ENCODE data around the gene U2AF2. TPM values are rescaled to one million over a fixed set of nuclear protein-coding genes. Genes with fewer than 3 reads are reported as not detected.

The U2AF2 gene
- total RNA-seq, 1 experiment from 2014 or later = 545 TPM

GRCh38 chr19:55697698-55698097, 42.9 kb downstream of the U2AF2 start:
- H3K27ac ChIP-seq (ENCODE audit: low read length) = no peak overlapping the region
- H3K9me3 ChIP-seq (ENCODE audit: control insufficient read depth, insufficient read depth, low read depth, low read length) = no peaks in the 10 kb centered on the region
- no peaks in the 10 kb centered on the region for H3K27me3 ChIP-seq (ENCODE audit: control insufficient read depth, insufficient read depth, low read length)
- DNase-seq (ENCODE audit: low read depth, low spot score) (no peak), ATAC-seq (no peak)
- ChIA-PET POLR2A (no interaction called here), CTCF (interaction anchor here (0.5 kb wide), 1 partner anchor 204 kb away, joined by 5 read pairs; no protein-coding TSS in a partner anchor)
- no peak overlapping the region for H3K4me3 ChIP-seq (ENCODE audit: low read depth in 2 of 2, low read length in 2 of 2)
- in situ Hi-C loops (cut with HindIII; ENCODE audit: low pct_unique_long_range_greater_than_20kb, low sequenced_read_pairs) (no loop called here), intact Hi-C loops (cut with micrococcal nuclease; ENCODE audit: unreplicated experiment) (no loop called here)
- no peak for TF ChIP-seq POLR2AphosphoS5 (IDR thresholded peaks at IDR 0.05; ENCODE audit: low read depth, low read length)
- TSS peak; percentile 53 for BruUV-seq (replicated peaks)
- peaks cover 5% of the 10 kb centered on the region for H3K36me3 ChIP-seq (ENCODE audit: control insufficient read depth, insufficient read depth, low read length)
- no peaks in the 10 kb centered on the region for H3K4me1 ChIP-seq (ENCODE audit: control insufficient read depth, insufficient read depth, low read length)

- in situ Hi-C loops (cut with HindIII; ENCODE audit: low pct_unique_long_range_greater_than_20kb, low sequenced_read_pairs) = no loop called here
- CTCF ChIA-PET = interaction anchor here (0.6 kb wide), 1 partner anchor 86 kb away, joined by 4 read pairs; no protein-coding TSS in a partner anchor
- BruUV-seq (replicated peaks) = no TSS peak
Measured at GRCh38 chr19:55698256-55698655, 43.4 kb downstream of the U2AF2 start.

More at GRCh38 chr19:55698256-55698655, 43.4 kb downstream of the U2AF2 start:
- Histone ChIP-seq H3K27me3 (ENCODE audit: control insufficient read depth, insufficient read depth, low read length) (no peaks in the 10 kb centered on the region), H3K27ac (ENCODE audit: low read length) (no peak overlapping the region), H3K36me3 (ENCODE audit: control insufficient read depth, insufficient read depth, low read length) (peaks cover 5% of the 10 kb centered on the region), H3K4me1 (ENCODE audit: control insufficient read depth, insufficient read depth, low read length) (no peaks in the 10 kb centered on the region), H3K9me3 (ENCODE audit: control insufficient read depth, insufficient read depth, low read depth, low read length) (no peaks in the 10 kb centered on the region), H3K4me3 (ENCODE audit: low read depth in 2 of 2, low read length in 2 of 2) (no peak overlapping the region)
- POLR2A ChIA-PET = no interaction called here
- no peak for ATAC-seq
- DNase-seq (ENCODE audit: low read depth, low spot score) = no peak
- intact Hi-C loops (cut with micrococcal nuclease; ENCODE audit: unreplicated experiment) = no loop called here
- TF ChIP-seq TCF7L2 (IDR thresholded peaks at IDR 0.05; ENCODE audit: low read depth, low read length) (no peak), SIN3A (IDR thresholded peaks at IDR 0.05; ENCODE audit: borderline replicate concordance, insufficient read depth, low read depth, low read length) (no peak), POLR2AphosphoS5 (IDR thresholded peaks at IDR 0.05; ENCODE audit: low read depth, low read length) (no peak), CTCF (IDR thresholded peaks at IDR 0.05) (no peak), REST (IDR thresholded peaks at IDR 0.05; ENCODE audit: insufficient read depth in 1 of 2, low read depth in 2 of 2, low read length in 1 of 2) (no peak)
